ENCODE results near the gene BRCA2. TPM values are rescaled to one million over a fixed set of nuclear protein-coding genes. Genes with fewer than 3 reads are reported as not detected.

The BRCA2 gene
- total and polyA plus RNA-seq, 7 donors = 0.23 to 2.4 (median 0.63) TPM; not detected in 1

GRCh38 chr13:32446220-32446619 lies 130.9 kb downstream of the BRCA2 start:
- Histone ChIP-seq H3K27me3 (no peaks in the 10 kb centered on the region), H3K27ac (no peak overlapping the region), H3K36me3 (peaks cover 0 to 17% (median 0%) of the 10 kb centered on the region in 4 donors), H3K4me3 (no peak overlapping the region), H3K4me1 (no peaks in the 10 kb centered on the region), H3K9me3 (no peaks in the 10 kb centered on the region)
- 94 to 97% methylated on average over 3 of the region's 3 CpGs for WGBS, 2 donors
- no peak for DNase-seq
- intact Hi-C loops (cut with DNase I) = no loop called here
- TF ChIP-seq POLR2AphosphoS5 (IDR thresholded peaks at IDR 0.05) (no peak), EP300 (IDR thresholded peaks at IDR 0.05) (no peak), POLR2A (IDR thresholded peaks at IDR 0.05) (no peak)
- TF ChIP-seq, protein P1, sequence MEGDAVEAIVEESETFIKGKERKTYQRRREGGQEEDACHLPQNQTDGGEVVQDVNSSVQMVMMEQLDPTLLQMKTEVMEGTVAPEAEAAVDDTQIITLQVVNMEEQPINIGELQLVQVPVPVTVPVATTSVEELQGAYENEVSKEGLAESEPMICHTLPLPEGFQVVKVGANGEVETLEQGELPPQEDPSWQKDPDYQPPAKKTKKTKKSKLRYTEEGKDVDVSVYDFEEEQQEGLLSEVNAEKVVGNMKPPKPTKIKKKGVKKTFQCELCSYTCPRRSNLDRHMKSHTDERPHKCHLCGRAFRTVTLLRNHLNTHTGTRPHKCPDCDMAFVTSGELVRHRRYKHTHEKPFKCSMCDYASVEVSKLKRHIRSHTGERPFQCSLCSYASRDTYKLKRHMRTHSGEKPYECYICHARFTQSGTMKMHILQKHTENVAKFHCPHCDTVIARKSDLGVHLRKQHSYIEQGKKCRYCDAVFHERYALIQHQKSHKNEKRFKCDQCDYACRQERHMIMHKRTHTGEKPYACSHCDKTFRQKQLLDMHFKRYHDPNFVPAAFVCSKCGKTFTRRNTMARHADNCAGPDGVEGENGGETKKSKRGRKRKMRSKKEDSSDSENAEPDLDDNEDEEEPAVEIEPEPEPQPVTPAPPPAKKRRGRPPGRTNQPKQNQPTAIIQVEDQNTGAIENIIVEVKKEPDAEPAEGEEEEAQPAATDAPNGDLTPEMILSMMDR (IDR thresholded peaks at IDR 0.05) = no peak

DNA sequence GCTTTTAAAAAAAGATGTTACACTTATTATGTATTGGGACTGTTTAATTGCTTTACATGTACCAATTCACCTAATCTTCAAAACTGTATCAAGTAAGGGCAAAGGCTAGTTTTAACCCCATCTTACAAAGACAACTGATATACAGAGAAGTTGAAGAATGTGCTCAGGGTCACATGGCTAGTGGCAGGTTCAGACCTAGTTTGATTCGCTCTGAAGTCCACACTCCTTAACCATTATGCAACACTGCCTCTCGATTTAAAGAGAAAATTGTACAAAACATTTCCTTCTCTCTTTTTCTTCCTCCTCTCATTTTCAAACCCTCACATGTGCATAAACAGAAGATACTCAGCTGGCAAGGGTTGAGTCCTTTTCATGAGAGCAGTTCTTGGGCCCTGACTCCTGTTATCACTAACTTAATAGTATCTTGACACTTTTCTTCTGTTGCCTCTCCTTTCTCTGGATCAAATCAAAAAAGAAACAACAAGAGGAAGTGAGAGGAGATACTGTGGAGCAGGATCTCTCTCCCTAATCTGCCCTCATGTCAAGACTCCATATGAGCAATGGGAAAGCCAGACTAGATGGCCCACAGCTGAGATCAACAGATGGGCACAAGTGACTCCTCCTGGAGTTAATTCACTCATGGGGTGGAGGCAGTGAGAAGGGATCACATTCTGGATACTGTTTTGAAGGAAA lies 131.6 kb downstream of the BRCA2 start:
- Histone ChIP-seq H3K4me1 (no peaks in the 10 kb centered on the region), H3K27ac (no peak overlapping the region), H3K27me3 (no peaks in the 10 kb centered on the region), H3K9me3 (no peaks in the 10 kb centered on the region), H3K36me3 (peaks cover 0 to 23% (median 2%) of the 10 kb centered on the region in 4 donors), H3K4me3 (no peak overlapping the region)
- no peak for DNase-seq
- WGBS, 2 donors = 71 to 90% methylated on average over 2 of the region's 2 CpGs
- intact Hi-C loops (cut with DNase I) = no loop called here
- no peak for TF ChIP-seq EP300 (IDR thresholded peaks at IDR 0.05)
- TF ChIP-seq POLR2AphosphoS5 (IDR thresholded peaks at IDR 0.05) = no peak
- TF ChIP-seq, protein P1 (IDR thresholded peaks at IDR 0.05) = no peak
- TF ChIP-seq POLR2A (IDR thresholded peaks at IDR 0.05) = no peak

DNA sequence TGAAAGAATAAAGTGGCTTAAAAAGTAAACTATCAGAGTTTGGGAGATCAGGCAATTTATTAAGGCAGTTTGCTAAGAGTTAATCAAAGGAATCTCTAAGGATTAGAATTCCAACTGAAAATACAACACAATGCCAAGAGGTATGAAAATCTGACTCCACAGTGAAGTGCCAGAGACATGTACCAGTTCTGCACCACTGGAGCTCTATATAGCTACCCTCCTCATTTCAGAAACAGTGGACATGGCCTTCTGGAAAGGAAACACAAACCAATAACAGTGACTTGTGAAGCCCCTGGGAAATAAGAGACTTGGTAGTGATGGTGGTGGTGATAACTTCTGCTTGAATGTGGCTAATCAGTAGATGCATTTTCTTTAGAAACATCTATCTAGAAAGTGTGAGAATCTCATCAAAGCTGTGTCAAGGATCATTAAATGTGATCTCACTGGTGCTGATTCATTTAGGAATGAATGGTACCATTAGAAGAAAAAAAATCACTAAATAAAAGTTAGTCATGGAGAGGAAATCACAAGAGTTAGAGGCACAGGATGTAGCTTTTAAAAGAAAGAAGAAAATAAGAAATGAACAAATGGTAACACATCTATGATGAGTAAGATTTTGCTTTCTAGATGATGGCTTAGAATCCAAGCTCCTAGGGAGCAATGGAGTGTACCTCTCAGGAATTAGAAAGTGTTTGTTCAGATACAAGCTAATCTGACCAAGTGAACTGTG lies 132.8 kb downstream of the BRCA2 start:
- no peak for TF ChIP-seq EP300 (IDR thresholded peaks at IDR 0.05)
- no peak for TF ChIP-seq POLR2A (IDR thresholded peaks at IDR 0.05)
- no peak for TF ChIP-seq POLR2AphosphoS5 (IDR thresholded peaks at IDR 0.05)
- TF ChIP-seq, protein P1 (IDR thresholded peaks at IDR 0.05) = no peak
- intact Hi-C loops (cut with DNase I) = no loop called here
- no peak overlapping the region for H3K4me3 ChIP-seq

GRCh38 chr13:32448972-32449371 lies 133.7 kb downstream of the BRCA2 start:
- WGBS, 2 donors = 83 to 94% methylated on average over 1 of the region's 1 CpG
- Histone ChIP-seq H3K4me3 (no peak overlapping the region), H3K27me3 (no peaks in the 10 kb centered on the region), H3K36me3 (peaks cover 0 to 19% (median 2%) of the 10 kb centered on the region in 4 donors), H3K4me1 (no peaks in the 10 kb centered on the region), H3K9me3 (no peaks in the 10 kb centered on the region), H3K27ac (no peak overlapping the region)
- intact Hi-C loops (cut with DNase I) = no loop called here
- TF ChIP-seq, protein P1 (IDR thresholded peaks at IDR 0.05) = no peak
- no peak for TF ChIP-seq EP300 (IDR thresholded peaks at IDR 0.05)
- no peak for TF ChIP-seq POLR2AphosphoS5 (IDR thresholded peaks at IDR 0.05)
- no peak for TF ChIP-seq POLR2A (IDR thresholded peaks at IDR 0.05)
- no peak for DNase-seq

More for the DNA sequence above, 132.8 kb downstream of the BRCA2 start:
- no peak for DNase-seq
- H3K27ac ChIP-seq = no peak overlapping the region
- H3K9me3 ChIP-seq = no peaks in the 10 kb centered on the region
- no peaks in the 10 kb centered on the region for H3K4me1 ChIP-seq
- peaks cover 0 to 22% (median 2%) of the 10 kb centered on the region in 4 donors for H3K36me3 ChIP-seq
- no peaks in the 10 kb centered on the region for H3K27me3 ChIP-seq

Small RNAs within 50 kb of the gene (small RNA-seq; reads per million reads assigned to genes)
- 0 reads per million in 3 donors for gene RF00190

Other genes starting within 250 kb of the BRCA2 start
- not detected for gene ZAR1L, start 145 bp upstream of the BRCA2 start, total RNA-seq
- not detected for gene ZAR1L, start 145 bp upstream of the BRCA2 start, polyA plus RNA-seq
- 10 to 100 TPM; 17.7 to 34.9 (median 20.9) TPM for gene N4BP2L1, start 112.6 kb downstream of the BRCA2 start, total RNA-seq
- 10 to 100 TPM in 1 of 3 donors, 1 to 10 TPM in 2; 7.8 to 13.2 (median 8.8) TPM for gene N4BP2L1, start 112.6 kb downstream of the BRCA2 start, polyA plus RNA-seq
- gene N4BP2L2, start 223.3 kb downstream of the BRCA2 start, total RNA-seq = 100 to 1,000 TPM; 160 to 232 (median 222) TPM
- 10 to 100 TPM; 22.0 to 39.6 (median 26.4) TPM for gene N4BP2L2, start 223.3 kb downstream of the BRCA2 start, polyA plus RNA-seq